Heart right ventricle (tissue), 16 donors: ENCODE results near the gene ORC2. TPM values are rescaled to one million over a fixed set of nuclear protein-coding genes. Genes with fewer than 3 reads are reported as not detected.

Experiments used
- ATAC-seq, 8 donors: fragments of 200-7000 bp; cut with Tn5 transposase; one replicate each; pipeline ENCODE4 v1.9.1; 2020; ENCODE audit warnings: mild to moderate bottlenecking in 8 of 8, moderate library complexity in 8 of 8, moderate number of reproducible peaks in 1 of 8
- DNase-seq, 2 donors: peaks; one replicate each; pipeline ENCODE4 v3.0.0-alpha.2; 2020
- H3K27ac ChIP-seq, 10 donors: fragments of 200-600 bp; sonication (generic) in 2 of 10; one replicate each; pipeline versions ENCODE4 v1.5.0 to v1.8.0; 2020 to 2022; ENCODE audit warnings: mild to moderate bottlenecking in 3 of 10
- H3K27me3 ChIP-seq, 7 donors: fragments of 200-600 bp; one replicate each; pipeline ENCODE4 v1.8.0; 2021 to 2022; ENCODE audit warnings: mild to moderate bottlenecking in 2 of 7
- H3K36me3 ChIP-seq, 9 donors: fragments of 200-600 bp; sonication (generic) in 1 of 9; one replicate each; pipeline versions ENCODE4 v1.5.0 to v1.8.0; 2020 to 2022; ENCODE audit warnings: mild to moderate bottlenecking in 2 of 9
- H3K4me1 ChIP-seq, 9 donors: fragments of 200-600 bp; sonication (generic) in 1 of 9; one replicate each; pipeline versions ENCODE4 v1.5.0 to v1.8.0; 2020 to 2022; ENCODE audit warnings: mild to moderate bottlenecking in 4 of 9
- H3K4me3 ChIP-seq, 10 donors: fragments of 200-600 bp; sonication (generic) in 2 of 10; one replicate each; pipeline versions ENCODE4 v1.5.0 to v1.8.0; 2020 to 2022; ENCODE audit warnings: mild to moderate bottlenecking in 7 of 10, moderate library complexity in 2 of 10
- H3K9me3 ChIP-seq, 11 donors: fragments of 200-600 bp in 10 of 11; sonication (generic) in 2 of 11; one replicate each; pipeline versions ENCODE4 v1.5.0 to v1.8.0; 2013 to 2022; ENCODE audit warnings: mild to moderate bottlenecking in 2 of 11, control low read depth in 1 of 11, moderate library complexity in 1 of 11
- CTCF ChIP-seq, 9 donors: fragments of 200-600 bp; sonication (generic) in 2 of 9; IDR thresholded peaks; one replicate each; pipeline versions ENCODE4 v1.5.0 to v1.8.0; 2021 to 2022; ENCODE audit warnings: antibody characterized with exemption in 9 of 9, mild to moderate bottlenecking in 5 of 9, moderate library complexity in 1 of 9
- WGBS, 2 donors: extraction: QIAGEN DNeasy Blood & Tissue Kit; methylation state at CpG; one replicate each; pipeline ENCODE4 v1.1.7; 2013; ENCODE audit warnings: inconsistent platforms in 1 of 2; 5-methylcytosine and 5-hydroxymethylcytosine counted together
- intact Hi-C, 10 donors: fragments of 100-400 bp; cut with DNase I; formaldehyde crosslinking; loops; one replicate each; pipeline versions ENCODE4 v1.11.1 to v1.14.2; 2022
- polyA plus RNA-seq, 2 donors: library from polyadenylated mRNA; stranded (reverse); fragments of 200-250 nt; gene quantifications; one replicate each; pipeline ENCODE4 v1.2.3, GENCODE V29; 2013
- total RNA-seq, 10 donors: library from RNA; stranded (reverse); fragmentation: NEBNext Ultra II Directional in 3 of 10; extraction: Animal tissue kit (Norgen Biotek cat#: 25700) in 3 of 10; gene quantifications; one replicate each; pipeline versions ENCODE4 v1.2.1 to v1.2.4, GENCODE V29; 2021 to 2023
- donor health status: Arrhythmogenic right ventricular cardiomyopathy.
- donor health status: ischemic (EF 13 %, LVEDD 7.1; RV severe dilation, severe dysfunction).
- donor health status: healthy with polysubstance abuse.
- donor health status: DM: no; HTN: yes; CAD: no.
- donor health status: DM: no; HTN: no; CAD: no.
- donor health status: ischemic (EF 25% LVEDD 6.9; RV normal size, moderate dysfunction).
- donor health status: ischemic (EF 25% LVEDD 5.7; RV mildly dilated, moderate dysfunction).
- donor health status: healthy.
- donor health status: DM: yes; HTN: yes; CAD: no.
- donor health status: Ischemic cardiomyopathy.
- donor health status: ischemic (EF 35%, LVEDD 5.7; RV mildly dilated, moderate dysfunction).
- donor health status: nonischemic (EF 11% LVEDD 7.7; RV severe dilation, severe dysfunction).
- donor health status: DM: yes; HTN: yes; CAD: no.
- donor health status: PGD.
- donor health status: ischemic (EF 29% LVEDD 5.4; RV normal size, mild dysfunction).
- donor health status: nonischemic (EF 23%, LVEDD 6.1; RV moderate dilation, normal function).

Gene ORC2
- total and polyA plus RNA-seq, 12 donors = 5.5 to 38.8 (median 27.3) TPM

- Histone ChIP-seq H3K36me3 (peaks cover 0 to 100% (median 50%) of the 10 kb centered on the region in 9 donors), H3K27ac (peak overlapping the region in 3 of 10 donors; percentile 60 to 68 (median 63)), H3K4me3 (no peak overlapping the region), H3K27me3 (no peaks in the 10 kb centered on the region), H3K9me3 (no peaks in the 10 kb centered on the region), H3K4me1 (peaks cover 0 to 9% (median 3%) of the 10 kb centered on the region in 9 donors)
- no peak for TF ChIP-seq CTCF (IDR thresholded peaks at IDR 0.05)
- intact Hi-C loops = no loop called here
- DNase-seq (no peak), ATAC-seq (no peak)
- 81 to 92% methylated on average over 2 of the region's 2 CpGs for WGBS, 2 donors
Observed at GRCh38 chr2:200878289-200878880, 85.1 kb downstream of the ORC2 start.

- H3K27ac ChIP-seq = peak overlapping the region in 9 of 10 donors; percentile 9 to 68 (median 49)
- H3K27me3 ChIP-seq = no peaks in the 10 kb centered on the region
- H3K4me3 ChIP-seq = no peak overlapping the region
- H3K36me3 ChIP-seq = peaks cover 0 to 100% (median 46%) of the 10 kb centered on the region in 9 donors
- intact Hi-C loops = no loop called here
- H3K9me3 ChIP-seq = no peaks in the 10 kb centered on the region
- no peak for TF ChIP-seq CTCF (IDR thresholded peaks at IDR 0.05)
- ATAC-seq (peak in 5 of 8 donors; percentile 48 to 78 (median 76)), DNase-seq (no peak)
- peaks cover 0 to 9% (median 3%) of the 10 kb centered on the region in 9 donors for H3K4me1 ChIP-seq
Observed at GRCh38 chr2:200877443-200877842, 86.0 kb downstream of the ORC2 start.

GRCh38 chr2:200873560-200873959 is 89.9 kb downstream of the ORC2 start:
- ATAC-seq = no peak
- no peak for DNase-seq
- 96% methylated on average over 6 of the region's 6 CpGs for WGBS, 2 donors
- Histone ChIP-seq H3K27me3 (no peaks in the 10 kb centered on the region), H3K36me3 (peaks cover 0 to 88% (median 25%) of the 10 kb centered on the region in 9 donors), H3K4me1 (peaks cover 0 to 9% (median 3%) of the 10 kb centered on the region in 9 donors), H3K4me3 (no peak overlapping the region), H3K27ac (no peak overlapping the region), H3K9me3 (no peaks in the 10 kb centered on the region)
- intact Hi-C loops = no loop called here
- no peak for TF ChIP-seq CTCF (IDR thresholded peaks at IDR 0.05)

GRCh38 chr2:200871151-200871550 is 92.3 kb downstream of the ORC2 start:
- no peak overlapping the region for H3K4me3 ChIP-seq
- no peaks in the 10 kb centered on the region for H3K27me3 ChIP-seq
- no peak for TF ChIP-seq CTCF (IDR thresholded peaks at IDR 0.05)
- ATAC-seq (no peak), DNase-seq (no peak)
- WGBS, 2 donors = 87 to 94% methylated on average over 3 of the region's 3 CpGs
- no peak overlapping the region for H3K27ac ChIP-seq
- peaks cover 0 to 66% (median 19%) of the 10 kb centered on the region in 9 donors for H3K36me3 ChIP-seq
- peaks cover 0 to 12% (median 0%) of the 10 kb centered on the region in 9 donors for H3K4me1 ChIP-seq
- intact Hi-C loops = no loop called here
- H3K9me3 ChIP-seq = no peaks in the 10 kb centered on the region
